Mucosa of stomach (tissue), 1 donor: ENCODE data around the gene MYLK2.
"Not testable (repeated sequence)": the region's sequence is repeated elsewhere in the genome, so short reads cannot be mapped to it uniquely, and the experiment has no call there.

Source experiments
- H3K27me3 ChIP-seq: one replicate; pipeline ENCODE4 v1.7.0; 2013; ENCODE audit warnings: mild to moderate bottlenecking, low read length; ENCODE audit not compliant: control insufficient read depth, insufficient read depth
- H3K36me3 ChIP-seq: one replicate; pipeline ENCODE4 v1.7.0; 2013; ENCODE audit warnings: low read length; ENCODE audit not compliant: control insufficient read depth, insufficient read depth
- H3K4me1 ChIP-seq: one replicate; pipeline ENCODE4 v1.7.0; 2013; ENCODE audit warnings: mild to moderate bottlenecking, low read length; ENCODE audit not compliant: control insufficient read depth, insufficient read depth
- H3K4me3 ChIP-seq: one replicate; pipeline ENCODE4 v1.7.0; 2013; ENCODE audit warnings: low read length
- H3K9ac ChIP-seq: one replicate; pipeline ENCODE4 v1.7.0; 2013; ENCODE audit warnings: mild to moderate bottlenecking, low read length, moderate library complexity
- H3K9me3 ChIP-seq: one replicate; pipeline ENCODE4 v1.7.0; 2013; ENCODE audit warnings: mild to moderate bottlenecking, low read length, moderate library complexity; ENCODE audit not compliant: control insufficient read depth
- donor health status: Pancreatic carcinoma.

The MYLK2 gene

DNA sequence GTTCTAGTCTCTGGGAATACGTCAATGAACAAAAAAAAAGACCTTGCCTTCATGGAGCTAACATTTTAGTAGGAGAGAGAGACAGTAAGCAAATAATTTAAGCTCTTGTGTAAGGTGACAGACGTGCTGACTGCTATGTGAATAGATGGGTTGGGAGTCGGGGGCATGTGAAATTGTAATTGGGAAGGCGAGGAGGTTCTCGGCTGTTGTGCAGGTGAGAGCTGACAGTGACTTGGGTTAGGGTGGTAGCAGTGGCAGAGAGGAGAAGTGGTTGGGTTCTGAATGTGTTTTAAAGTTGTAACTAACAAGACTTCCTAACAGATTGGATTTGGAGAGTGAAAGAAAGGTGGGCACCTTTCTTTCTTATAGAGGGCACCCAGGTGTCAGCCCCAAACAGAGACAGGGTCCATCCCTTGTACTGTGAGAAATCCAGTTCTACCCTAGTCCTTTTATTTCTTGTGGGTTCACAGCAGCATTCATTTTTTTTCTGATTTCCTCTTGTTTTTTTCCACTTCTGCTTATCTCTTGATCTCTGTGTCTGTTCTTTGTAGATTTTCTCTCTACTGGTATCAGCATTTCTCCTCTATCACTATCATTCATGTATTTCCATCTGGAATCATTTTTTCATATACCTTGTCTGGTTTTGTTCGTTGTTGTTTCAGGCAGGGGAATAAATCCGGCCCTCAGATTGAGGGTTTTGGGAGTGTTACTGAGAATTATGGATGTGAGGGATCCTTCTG lies 15.4 kb upstream of the MYLK2 start:
- Histone ChIP-seq H3K9me3 (no peaks in the 10 kb centered on the region), H3K27me3 (no peaks in the 10 kb centered on the region), H3K4me1 (no peaks in the 10 kb centered on the region), H3K36me3 (no peaks in the 10 kb centered on the region), H3K4me3 (no peak overlapping the region), H3K9ac (no peak overlapping the region)

DNA sequence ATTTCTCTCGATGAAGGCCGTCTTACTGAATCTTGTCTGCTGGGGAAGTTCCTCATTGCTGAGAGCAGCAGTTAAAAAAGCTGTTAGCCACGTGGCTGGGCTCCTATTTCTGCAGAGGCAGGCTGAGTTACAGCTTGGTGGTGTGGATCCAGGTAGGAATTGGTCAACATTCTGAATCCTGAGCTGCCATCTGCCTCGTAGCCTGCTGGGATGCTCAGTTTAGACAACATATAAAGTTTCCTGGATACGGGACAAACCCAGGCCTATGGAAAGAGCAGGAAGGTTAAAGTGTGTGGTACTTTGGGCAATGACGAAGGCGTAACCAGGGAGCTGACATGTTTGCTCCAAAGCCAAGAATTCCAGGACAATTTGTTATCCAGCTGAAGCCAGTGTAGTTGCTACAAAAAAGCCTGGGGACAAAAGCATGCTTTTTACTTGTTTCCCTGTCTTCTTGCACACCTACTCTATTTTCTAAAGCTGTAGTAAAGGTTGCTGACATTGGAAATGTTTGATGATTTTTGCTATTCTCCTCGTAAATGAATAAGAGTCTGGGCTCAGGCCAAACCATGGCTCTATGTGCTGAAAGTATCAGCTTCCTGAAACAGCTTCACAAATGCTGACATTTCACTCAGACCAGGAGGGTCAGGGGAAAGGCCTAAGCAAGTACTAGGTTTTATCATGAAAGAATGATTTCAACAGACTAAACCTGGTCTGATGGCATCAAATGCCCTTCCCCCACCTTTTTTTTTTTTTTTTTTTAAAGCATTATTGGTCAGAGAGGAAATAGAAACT lies 12.4 kb upstream of the MYLK2 start:
- H3K4me3 ChIP-seq, result no peak overlapping the region

DNA sequence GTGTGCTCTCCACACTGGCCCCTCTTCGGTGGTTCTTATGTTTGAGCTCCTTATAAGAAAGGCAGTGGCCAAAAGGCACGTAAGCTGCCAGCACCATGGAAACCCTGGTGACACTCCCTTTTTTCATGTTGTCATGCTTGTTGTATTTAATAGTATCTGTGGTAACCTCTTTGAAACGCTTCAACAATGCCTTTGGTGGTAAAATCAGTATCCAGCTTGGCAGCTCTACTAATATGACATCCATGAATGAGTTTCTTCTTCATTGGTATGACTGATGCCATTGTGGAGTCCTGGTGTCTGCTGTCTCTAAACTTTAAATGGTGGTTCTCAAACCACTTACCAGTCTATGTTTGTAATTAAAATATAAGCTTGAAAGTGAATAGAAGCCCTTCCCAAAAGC lies 10.7 kb upstream of the MYLK2 start:
- no peaks in the 10 kb centered on the region for H3K9me3 ChIP-seq
- no peaks in the 10 kb centered on the region for H3K36me3 ChIP-seq
- H3K4me1 ChIP-seq, result no peaks in the 10 kb centered on the region
- H3K27me3 ChIP-seq, result no peaks in the 10 kb centered on the region
- H3K4me3 ChIP-seq, result no peak overlapping the region
- no peak overlapping the region for H3K9ac ChIP-seq

More for the DNA sequence above, 12.4 kb upstream of the MYLK2 start:
- Histone ChIP-seq H3K4me1 (no peaks in the 10 kb centered on the region), H3K27me3 (no peaks in the 10 kb centered on the region), H3K36me3 (no peaks in the 10 kb centered on the region), H3K9me3 (no peaks in the 10 kb centered on the region), H3K9ac (no peak overlapping the region)

DNA sequence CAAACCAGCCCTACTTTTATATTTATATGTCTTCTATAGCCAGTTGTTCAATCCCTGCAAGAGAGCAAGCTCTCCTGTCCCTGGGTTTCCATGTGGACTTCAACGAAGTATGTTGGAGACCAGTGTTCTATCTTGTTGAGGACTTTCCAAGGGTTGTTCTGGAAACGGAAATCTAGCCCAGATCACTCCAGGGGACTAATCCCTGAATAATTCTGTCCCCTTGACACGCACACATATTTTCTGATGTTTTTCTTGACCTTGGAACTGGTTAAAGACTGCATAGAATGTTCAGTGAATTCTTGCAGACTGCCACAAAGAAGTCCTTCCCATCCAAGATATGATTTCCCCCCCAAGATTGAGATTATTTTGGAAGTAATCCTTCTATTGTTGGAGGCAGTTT lies 9.5 kb upstream of the MYLK2 start:
- H3K36me3 ChIP-seq, result no peaks in the 10 kb centered on the region
- no peaks in the 10 kb centered on the region for H3K9me3 ChIP-seq
- H3K9ac ChIP-seq, result no peak overlapping the region
- H3K4me3 ChIP-seq, result no peak overlapping the region
- no peaks in the 10 kb centered on the region for H3K27me3 ChIP-seq
- no peaks in the 10 kb centered on the region for H3K4me1 ChIP-seq

DNA sequence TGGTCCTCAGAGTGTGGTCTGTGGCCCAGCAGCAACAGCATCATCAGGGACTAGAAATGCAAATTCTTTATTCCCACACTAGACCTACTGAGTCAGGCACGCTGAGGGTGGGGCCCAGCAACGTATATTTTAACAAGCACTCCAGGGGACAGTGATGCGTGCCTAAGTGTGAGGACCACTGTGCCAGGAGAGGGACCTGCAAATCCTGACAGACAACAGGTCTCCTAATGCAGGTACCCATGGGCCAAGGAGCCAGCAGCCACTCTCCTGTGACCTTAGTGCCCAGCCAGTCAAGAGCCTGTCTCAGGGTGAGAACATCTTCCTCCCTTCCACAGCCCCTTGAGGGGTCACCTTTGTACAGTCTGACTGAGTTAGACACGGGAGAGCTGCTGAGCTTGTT lies 8.0 kb upstream of the MYLK2 start:
- H3K9ac ChIP-seq, result no peak overlapping the region
- H3K27me3 ChIP-seq, result no peaks in the 10 kb centered on the region
- H3K9me3 ChIP-seq, result no peaks in the 10 kb centered on the region
- H3K36me3 ChIP-seq, result no peaks in the 10 kb centered on the region
- no peaks in the 10 kb centered on the region for H3K4me1 ChIP-seq
- no peak overlapping the region for H3K4me3 ChIP-seq

DNA sequence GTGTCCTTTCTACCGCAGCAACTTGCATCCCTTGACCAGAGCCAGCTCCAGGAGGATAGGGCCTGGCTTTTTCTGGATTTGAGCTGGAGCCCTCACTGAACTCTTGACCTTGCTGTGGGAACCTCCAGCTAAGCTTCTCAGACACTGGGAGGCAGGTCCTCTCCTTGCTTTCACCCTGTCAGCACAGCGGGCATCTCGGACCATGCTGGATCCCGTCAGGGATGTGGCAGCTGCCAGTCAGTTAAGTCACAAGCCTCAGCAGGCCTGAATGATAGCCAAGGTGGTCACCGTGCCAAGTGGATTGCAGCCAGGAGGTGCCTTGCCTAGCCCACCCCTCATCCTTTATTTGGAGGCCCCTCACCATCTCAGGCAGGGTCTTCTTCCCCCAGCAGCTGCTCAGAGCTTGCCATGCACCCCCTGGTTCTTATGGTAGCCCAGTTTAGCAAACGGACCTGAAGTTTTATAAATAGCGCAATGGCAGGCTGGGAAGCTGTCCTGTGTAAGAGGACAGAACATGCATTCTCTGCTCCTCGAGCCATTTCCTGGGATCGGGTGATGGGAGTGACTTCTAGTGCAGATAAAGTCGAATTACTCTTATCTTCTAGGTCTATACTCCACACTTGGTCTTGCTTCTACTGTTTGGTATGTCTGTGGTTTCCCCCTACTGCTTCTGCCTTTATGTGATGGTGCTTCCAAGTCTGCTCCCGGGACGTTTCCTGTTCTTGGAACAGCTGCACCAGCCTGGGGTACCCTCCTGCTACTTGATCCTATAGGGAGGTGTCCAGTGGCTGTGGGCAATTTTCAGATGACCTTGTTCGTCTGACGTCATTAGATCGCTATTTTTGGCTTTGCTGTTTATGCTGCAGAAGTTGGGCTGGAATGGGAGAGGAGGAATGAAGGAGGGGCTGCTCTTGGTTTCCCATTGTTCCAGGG lies 7.1 kb upstream of the MYLK2 start:
- Histone ChIP-seq H3K4me3 (no peak overlapping the region), H3K36me3 (no peaks in the 10 kb centered on the region), H3K4me1 (no peaks in the 10 kb centered on the region), H3K9ac (no peak overlapping the region), H3K9me3 (no peaks in the 10 kb centered on the region), H3K27me3 (no peaks in the 10 kb centered on the region)

DNA sequence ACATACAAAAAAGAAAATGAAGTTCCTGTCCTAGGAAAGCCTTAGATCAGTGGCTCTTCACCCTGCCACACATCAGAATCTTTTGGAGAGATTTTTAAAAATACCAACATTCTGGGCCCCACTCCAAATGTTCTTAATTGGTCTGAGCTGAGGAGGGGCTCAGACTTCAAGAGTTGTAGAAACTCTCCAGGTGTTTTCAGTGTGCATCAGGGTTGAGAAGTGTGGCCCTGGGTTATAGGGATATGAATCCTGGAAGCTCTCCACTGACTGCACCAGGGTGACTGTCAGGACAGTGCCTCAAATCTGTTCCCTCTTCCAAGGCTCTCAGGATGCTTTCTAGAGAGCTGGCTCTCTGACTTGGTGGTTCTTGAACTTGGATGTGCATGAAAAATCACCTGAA lies 5.5 kb upstream of the MYLK2 start:
- H3K36me3 ChIP-seq, result no peaks in the 10 kb centered on the region
- no peaks in the 10 kb centered on the region for H3K4me1 ChIP-seq
- H3K9ac ChIP-seq, result no peak overlapping the region
- H3K4me3 ChIP-seq, result no peak overlapping the region
- no peaks in the 10 kb centered on the region for H3K27me3 ChIP-seq
- H3K9me3 ChIP-seq, result no peaks in the 10 kb centered on the region

DNA sequence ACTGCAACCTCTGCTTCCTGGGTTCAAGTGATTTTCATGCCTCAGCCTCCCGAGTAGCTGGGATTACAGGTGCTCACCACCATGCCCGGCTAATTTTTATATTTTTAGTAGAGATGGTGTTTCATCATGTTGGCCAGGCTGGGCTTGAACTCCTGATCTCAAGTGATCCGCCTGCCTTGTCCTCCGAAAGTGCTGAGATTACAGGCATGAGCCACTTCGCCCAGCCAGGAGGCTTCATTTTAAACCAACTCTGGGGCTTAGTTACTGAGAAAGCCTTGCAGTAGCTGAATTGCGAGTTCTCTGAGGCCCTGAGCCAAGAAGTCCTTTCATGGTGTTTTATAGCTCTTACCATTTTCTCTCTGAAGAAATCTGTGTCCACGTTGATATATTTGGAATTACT lies 5.0 kb upstream of the MYLK2 start:
- H3K36me3 ChIP-seq, H3K27me3 ChIP-seq, H3K4me1 ChIP-seq, H3K9me3 ChIP-seq, H3K4me3 ChIP-seq, H3K9ac ChIP-seq: not testable (repeated sequence)

DNA sequence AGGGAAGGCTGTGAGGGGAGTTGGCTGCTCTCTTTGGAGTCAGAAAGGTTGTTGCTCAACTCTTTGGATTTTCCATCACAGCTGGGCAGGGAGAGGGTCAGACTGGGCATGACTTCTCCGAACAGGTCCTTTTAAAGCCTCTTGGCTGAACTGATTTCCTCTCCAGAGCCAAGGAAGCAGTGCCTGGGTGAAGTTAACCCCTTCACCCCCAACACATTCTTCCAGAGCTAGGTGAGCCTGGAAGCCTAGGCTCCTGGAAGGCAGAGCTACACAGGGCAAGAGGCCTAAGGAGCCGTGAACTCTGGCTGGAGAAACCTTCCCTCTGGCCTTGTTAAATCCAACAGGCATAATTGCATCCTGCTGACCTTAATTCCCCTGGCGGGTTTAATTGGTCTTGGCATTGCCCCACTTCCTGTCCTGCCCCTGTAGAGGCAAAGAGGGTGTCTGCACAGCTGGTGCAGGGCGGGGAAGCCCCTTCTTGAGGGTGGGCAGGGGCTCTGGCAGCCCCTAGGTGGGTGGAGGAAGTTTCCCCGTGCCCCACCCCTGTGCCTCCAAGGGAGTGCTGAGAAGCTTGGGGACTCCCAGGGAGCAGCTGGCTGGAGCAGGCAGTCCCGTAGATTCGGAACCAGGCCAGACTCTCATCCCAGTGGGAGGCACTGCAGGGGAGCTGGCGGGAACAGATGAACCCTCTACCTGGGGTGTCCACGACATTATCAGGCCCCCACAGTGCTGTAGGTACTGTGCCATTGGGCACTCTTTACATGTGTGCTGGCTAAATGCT lies 3.6 kb upstream of the MYLK2 start:
- Histone ChIP-seq H3K9ac (no peak overlapping the region), H3K36me3 (no peaks in the 10 kb centered on the region), H3K4me3 (no peak overlapping the region), H3K9me3 (no peaks in the 10 kb centered on the region), H3K27me3 (no peaks in the 10 kb centered on the region), H3K4me1 (no peaks in the 10 kb centered on the region)

DNA sequence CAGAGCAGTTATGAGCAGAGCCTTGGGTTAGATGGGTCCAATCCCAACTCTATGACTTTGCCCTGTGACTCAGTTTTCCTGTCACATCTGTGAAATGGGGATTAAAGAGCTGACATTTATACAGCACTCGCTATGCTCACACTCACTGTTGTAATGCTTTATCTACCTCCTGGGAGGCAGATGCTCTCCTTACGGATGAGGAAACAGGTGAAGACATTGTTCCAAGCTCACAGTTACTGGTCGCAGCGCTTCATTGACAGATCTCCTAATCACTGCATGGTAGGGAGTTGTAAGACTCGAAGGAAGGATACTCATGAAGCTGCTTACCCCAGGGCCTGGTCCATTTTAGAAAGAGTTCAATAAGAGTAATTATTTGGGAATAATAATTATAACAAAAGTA lies 2.9 kb upstream of the MYLK2 start:
- Histone ChIP-seq H3K4me1 (no peaks in the 10 kb centered on the region), H3K4me3 (no peak overlapping the region), H3K9me3 (no peaks in the 10 kb centered on the region), H3K36me3 (no peaks in the 10 kb centered on the region), H3K9ac (no peak overlapping the region), H3K27me3 (no peaks in the 10 kb centered on the region)

DNA sequence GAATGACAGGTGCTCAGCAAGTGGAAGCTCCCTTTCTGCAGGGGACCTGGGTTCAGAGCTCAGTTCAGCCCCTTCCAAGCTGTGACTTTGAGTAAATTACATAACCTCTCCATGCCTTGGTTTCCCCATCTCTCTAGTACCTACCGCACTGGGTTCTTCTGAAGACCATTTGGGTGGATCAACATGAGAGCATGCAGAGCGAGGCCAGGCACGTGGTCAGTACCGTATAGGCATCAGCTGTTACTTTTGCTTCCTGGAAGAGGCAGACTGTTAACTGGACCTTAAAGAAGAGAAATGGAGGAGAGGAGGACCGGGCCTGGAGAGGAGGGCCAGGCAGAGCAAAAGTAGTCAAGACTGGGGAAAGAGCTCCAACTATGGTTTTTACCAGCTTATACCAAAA lies 1.7 kb upstream of the MYLK2 start:
- H3K9ac ChIP-seq, result no peak overlapping the region
- H3K36me3 ChIP-seq, result no peaks in the 10 kb centered on the region
- H3K4me1 ChIP-seq, result peaks cover under 1% of the 10 kb centered on the region
- H3K9me3 ChIP-seq, result no peaks in the 10 kb centered on the region
- no peaks in the 10 kb centered on the region for H3K27me3 ChIP-seq
- no peak overlapping the region for H3K4me3 ChIP-seq
